GM21423 (cell line): ENCODE data around the gene ANKRD34C.
A peak's percentile ranks its signal among the peaks of the same experiment; 100 is the strongest.
"Not testable (repeated sequence)": the region's sequence is repeated elsewhere in the genome, so short reads cannot be mapped to it uniquely, and the experiment has no call there.

Source experiments
- ATAC-seq: cut with Tn5 transposase; IDR thresholded peaks from one replicate; pipeline ENCODE4 v1.9.1; 2021; ENCODE audit warnings: mild to moderate bottlenecking, moderate library complexity; ENCODE audit not compliant: unreplicated experiment

The ANKRD34C gene

DNA sequence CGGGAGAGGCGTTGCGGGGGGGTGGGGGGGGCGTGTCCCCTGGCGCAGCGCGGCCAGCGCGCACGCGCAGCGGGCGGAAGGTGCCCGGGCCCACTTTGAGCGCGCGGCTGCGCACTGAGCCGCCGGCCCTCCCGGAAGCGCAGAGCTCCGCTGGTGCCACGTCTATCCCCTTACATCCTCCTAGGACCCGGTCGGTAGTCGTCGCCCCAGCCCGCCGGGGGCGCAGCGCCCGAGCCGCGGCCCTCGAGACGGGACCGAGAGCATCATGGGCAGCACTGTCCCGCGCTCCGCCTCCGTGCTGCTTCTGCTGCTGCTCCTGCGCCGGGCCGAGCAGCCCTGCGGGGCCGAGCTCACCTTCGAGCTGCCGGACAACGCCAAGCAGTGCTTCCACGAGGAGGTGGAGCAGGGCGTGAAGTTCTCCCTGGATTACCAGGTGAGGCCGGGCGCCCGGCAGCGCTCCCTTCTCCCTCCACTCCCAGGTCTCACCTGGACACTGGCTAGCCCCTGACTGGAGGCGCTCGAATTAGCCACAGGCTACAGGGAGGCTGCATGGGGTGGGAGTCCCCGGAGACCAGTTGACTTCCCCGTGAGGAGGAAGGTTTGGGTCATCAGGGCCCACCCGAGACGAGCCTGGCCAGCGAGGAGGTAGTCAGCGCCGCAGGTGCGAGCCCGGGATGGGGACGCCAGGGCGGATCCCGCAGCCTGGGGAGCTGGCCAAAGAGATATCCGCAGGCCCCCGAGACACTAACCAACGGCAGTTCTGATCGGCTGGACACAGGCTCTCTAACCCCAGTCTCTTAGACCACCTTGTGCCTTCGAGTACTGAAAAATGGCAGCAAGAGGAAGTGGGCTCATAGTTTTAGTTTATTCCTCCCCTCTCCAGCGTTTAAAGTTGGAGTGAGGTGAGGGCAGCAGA lies 28.7 kb downstream of the ANKRD34C start, which contains the start of gene TMED3:
Gene TMED3, plus strand, starts transcription at position 128 of the 916 bp plus-strand sequence. Its CDS starts 138 bp downstream, at position 266.
- peak; percentile 92 for ATAC-seq

DNA sequence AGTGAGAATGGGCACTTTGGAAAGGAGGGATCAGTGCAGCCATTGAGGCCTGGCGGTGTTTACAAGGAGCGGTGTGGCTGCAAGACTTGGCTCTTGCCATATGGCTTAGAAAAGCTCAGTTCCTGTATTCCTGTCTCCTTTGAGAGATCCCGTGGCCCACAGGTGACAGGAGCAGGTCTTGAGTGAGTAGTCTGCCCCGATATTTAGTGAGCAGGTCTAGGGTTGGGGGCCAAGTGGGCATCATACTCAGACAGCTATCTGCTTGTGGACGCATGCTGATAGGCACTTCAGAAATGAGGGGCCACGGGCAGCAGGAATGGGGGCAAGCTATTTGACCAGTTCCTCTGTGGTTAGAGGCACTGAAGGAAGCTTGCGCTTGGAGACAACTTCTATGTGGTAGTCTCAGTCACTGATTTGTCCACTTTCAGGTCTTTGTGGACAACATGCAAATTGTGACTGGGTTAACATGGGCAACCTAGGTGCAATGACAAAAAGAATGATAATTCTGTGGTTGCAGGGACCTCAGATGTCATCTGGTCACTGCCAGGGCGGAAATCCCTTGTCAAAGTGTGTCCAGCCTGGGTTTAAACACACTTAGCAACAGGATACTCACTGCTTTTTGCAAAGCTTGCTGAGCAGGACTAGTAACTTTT lies 29.5 kb downstream of the ANKRD34C start:
- no peak for ATAC-seq

DNA sequence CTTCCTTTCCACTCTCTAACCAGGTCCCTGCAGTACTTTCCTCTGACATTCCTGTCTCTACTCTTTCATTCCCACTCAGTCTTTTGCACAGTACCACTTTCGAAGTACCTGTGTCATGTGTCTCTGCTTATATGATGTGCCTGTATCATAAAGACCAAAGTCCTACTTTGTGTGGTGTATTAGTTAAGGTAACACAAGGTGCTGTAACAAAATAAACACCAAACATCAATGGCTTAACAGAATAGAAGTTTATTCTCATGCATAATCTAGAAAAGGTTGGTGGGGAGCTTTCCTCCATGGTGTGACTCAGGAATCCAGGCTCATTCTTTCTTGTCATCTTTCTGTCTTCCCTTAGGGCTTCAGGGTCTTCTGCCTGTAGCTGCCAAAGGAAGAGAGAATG lies 31.7 kb downstream of the ANKRD34C start:
- ATAC-seq: no peak

DNA sequence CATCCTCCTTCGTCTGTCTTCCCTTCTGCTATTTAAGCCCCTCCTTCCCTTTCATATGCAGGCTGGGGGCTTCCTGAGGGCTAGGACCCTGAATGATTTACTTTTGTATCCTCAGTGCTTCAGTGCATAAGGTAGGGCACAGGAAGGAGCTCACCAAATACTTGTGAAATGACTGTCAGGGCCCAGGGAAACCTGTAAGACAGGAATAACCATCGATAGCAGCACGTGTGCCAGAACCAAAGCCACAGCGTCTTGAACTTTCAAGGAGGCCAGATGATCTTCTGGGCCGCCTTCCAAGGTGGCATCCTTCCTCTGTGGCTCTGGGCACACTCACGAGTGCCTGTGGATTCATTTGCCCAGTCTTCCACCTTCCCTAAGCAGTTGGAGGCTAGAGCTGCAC lies 32.3 kb downstream of the ANKRD34C start:
- ATAC-seq: no peak

DNA sequence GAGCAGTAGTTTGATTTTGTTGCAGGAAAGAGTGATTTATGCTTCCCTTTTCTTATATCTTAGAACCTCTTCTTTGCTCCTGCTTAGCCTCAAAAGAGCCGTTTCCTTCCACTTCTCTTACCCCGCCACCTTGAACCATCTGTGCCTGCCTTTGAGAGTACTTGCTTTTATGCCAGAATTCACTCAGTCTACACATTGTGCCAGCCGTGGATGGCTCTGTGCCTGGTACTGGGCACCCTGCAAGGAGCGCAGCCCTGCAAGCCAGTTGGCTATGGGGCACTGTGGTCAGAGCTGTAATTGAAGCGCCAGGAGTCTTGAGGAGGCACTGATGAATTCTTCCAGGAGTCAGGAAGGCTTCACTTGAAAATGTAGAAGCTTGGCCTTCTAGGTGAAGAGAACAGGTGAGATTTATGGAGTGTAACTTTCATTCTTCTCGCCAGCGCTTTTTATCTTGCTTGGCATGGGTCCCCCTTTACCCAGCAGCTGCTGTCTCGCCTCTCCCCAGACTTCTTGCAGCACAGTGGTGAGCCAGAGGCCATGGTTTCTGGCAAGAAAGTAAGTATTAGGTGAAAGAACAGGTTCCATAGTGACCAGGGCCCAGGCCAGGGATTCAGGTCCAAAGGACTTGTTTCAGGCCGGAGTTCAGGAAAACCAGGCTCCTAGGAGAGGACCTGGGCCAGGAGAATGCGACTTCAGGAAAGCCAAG lies 33.3 kb downstream of the ANKRD34C start:
- no peak for ATAC-seq

DNA sequence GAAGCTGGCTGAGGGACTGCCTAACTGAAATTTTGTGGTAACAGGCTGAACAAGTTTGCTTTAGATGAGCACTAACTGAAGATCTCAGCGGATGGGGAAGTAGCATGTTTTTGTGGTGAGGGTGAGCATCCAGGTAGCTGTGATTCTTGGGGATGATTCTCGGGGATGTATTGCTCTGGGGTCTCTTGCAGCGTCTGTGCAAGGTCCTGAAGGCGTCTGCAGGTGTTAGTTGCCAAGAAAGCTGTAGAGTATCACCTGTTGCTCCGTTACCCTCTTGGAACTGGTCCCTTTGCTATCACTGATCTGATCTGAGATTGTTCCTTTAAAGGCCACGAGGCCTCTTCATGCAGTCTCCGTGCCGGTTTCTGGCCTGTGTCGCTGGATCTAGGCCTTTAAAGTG lies 34.3 kb downstream of the ANKRD34C start:
- no peak for ATAC-seq

DNA sequence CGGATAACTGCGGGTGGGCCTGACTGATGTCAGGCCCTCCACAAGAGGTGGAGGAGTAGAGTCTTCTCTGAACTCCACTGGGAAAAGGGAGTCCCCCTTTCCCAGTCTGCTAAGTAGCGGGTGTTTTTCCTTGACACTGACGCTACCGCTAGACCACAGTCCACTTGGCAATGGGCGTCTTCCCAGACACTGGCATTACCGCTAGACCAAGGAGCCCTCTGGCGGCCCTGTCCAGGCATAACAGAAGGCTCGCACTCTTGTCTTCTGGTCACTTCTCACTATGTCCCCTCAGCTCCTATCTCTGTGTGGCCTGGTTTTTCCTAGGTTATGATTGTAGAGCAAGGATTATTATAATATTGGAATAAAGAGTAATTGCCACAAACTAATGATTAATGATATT lies 37.5 kb downstream of the ANKRD34C start:
- not testable (repeated sequence) for ATAC-seq

DNA sequence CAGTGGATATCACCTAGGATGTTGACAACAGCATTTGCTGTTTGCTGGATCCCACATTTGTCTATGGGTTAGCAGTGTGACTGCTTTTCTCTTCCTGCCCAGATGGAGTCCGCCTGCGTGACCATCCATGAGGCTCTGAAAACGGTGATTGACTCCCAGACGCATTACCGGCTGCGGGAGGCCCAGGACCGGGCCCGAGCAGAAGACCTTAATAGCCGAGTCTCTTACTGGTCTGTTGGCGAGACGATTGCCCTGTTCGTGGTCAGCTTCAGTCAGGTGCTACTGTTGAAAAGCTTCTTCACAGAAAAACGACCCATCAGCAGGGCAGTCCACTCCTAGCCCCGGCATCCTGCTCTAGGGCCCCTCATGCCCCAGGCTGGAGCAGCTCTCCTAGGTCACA lies 39.4 kb downstream of the ANKRD34C start:
- no peak for ATAC-seq

DNA sequence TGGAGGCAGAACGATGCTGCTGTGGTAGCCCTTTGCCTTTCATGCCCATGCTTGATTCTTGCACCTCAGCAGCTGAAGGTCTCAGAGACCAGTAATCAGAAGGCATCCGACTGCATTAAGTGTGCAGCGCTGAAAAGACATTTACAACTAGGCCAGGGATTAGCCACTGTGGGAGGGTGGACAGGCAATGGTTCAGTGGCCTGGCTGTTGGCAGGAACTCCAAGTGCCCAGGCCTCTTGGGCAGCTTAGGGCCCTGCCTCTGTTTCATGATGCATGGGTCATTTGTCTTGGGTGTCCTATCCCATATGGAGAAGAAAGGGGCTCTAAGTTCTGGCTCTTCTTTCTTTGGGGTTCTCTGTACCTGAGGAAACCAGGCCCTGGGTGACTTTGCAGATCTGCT lies 39.8 kb downstream of the ANKRD34C start:
- ATAC-seq: no peak

DNA sequence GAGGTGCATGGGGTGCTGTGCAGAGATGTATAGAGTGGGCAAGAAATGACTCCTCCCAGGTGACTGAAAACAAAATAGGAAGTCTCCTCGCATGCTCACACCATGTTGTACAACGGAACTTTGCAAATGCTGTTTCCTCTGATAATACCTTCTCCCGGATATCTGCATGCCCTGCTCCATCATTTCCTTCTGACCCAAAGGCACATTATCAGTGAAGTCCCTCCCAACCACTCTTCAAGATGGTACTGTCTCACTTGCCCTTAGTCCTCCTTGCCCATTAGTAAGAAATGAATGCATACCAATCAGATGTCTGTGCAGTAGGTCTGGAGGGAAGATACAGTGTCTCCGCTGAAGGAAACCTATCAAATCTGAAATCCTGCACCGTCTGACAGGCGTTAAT lies 40.4 kb downstream of the ANKRD34C start:
- ATAC-seq: no peak

DNA sequence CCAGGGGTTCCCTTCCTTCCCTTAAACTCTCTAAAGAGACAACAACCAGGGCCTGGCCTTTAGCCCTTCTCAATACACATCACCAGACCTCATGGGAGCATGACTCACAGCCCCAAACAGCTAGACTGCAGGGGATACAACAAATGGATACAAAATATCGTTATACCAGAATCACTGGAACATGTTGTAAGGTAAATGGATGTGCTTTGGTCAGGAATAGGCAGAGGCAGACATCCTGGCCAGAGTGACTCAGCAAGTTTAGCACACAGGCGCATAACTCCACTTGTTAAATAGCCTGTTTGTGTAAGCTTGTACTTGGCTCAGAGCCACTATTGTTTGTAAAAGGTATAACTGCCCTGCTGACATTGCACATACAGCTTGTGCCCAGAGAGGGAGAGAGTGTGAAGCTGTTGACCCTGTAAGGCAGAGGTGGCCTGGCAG lies 46.7 kb downstream of the ANKRD34C start:
- ATAC-seq: no peak
